SKM-1 treated with dmso at 0.1 percent for 144 hours (cell line): ENCODE measurements around the gene GLG1.

Source experiments
- DNase-seq: peaks from one replicate; lab custom pipeline; 2025; ENCODE audit not compliant: unreplicated experiment; lab: John Stamatoyannopoulos, UW

Gene GLG1

DNA sequence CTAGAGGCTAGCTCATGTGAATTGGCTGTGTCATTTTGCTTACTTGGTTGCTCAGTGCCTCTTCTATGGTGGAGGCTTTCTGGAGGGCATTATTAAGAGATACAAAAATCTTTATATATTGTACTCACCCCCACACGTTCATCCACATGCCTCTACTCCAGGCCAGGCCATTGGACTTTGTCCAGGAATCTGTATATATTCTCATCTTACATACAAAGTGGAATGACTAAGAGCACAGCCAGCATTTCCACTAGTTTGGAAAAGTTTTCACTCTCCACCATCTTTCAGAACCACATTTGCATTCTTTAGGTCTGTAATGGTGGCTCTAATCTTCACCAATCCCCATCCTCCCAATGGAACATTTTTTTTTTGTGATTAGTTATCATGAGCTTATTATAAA, 4.8 kb upstream of the GLG1 start:
- DNase-seq: no peak

DNA sequence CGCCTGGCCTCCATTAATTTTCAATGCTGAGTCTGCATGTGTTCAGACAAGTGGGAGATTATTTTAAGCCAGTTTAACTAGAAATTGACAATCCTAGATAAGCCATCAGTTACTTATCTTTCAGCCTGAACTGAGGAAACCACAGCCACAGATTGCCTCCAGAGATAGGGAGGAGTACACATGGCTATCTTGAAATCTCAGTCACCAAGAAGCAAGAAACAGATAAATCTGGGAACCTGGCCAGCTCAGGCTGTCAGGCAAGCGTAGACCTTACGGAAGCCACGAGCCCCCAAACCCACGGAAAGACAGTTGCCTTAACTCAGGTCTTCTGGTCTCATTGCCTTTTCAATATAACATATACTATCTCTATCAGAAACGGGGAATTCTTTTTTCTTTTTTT, 2.0 kb upstream of the GLG1 start:
- DNase-seq: no peak

DNA sequence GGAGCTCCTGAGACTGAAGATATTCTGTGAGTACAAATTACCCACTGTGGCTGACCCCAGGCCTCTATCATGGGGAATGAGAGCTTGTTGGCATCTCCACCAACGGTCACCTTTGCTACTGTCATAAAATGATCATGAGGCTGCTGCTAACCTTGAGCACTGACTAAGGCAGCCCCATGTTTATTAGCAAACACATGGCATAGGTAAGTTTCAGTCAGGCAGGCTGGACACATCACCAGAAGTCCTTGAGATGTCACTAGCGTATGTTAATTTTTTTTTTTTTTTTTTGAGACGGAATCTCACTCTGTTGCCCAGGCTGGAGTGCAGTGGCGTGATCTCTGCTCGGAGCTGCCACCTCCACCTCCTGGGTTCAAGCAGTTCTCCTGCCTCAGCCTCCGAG, 1.5 kb upstream of the GLG1 start:
- DNase-seq: no peak

DNA sequence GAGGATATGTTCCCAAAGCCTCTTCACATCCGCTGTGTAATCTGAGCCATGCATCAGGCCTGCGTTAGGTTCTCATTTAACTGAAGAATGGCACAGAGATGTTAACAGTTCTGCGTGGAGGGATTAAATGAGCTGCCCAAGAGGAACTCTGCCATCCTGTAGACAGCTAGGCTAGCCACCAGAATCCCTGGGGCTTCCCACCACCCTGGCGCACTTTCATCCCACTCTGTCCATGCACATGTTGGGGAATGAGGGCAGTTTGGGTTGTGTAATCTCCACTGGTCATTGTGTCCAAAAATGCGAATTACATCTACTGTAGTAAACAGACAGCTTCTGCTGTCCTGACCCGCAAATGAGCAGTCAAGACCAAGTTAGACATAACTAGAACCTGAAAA, 1.0 kb upstream of the GLG1 start:
- DNase-seq: no peak

DNA sequence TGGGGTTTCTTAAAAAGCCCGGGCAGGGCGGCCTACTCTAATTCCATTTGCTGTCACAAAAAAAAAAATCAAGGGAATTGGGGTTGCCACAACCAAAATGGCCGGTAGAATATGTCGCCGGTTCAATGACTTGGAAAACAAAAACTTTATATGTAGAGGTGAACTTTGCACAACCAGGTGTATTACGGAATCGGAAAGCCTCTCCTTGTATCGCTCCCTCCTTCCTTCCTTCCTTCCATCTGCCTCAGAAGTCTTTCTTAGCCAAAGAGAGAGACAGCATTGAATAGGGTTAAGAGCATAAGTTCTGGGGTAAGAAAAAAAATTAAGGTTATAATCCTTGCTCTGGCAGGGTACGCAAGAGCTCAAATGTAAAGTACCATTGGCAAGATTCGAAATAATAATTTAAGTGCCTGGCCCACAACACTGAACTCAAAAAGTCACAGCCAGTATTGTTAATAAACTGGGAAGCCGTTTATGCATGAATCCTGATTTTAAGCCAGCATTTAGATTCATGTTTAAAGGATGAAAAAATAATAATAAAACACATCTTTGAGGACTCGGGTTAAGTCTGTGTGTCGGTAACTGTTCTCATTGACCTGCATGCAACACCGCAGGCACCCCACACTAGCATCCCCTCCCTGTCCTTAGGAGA, 522 bp upstream of the GLG1 start:
- no peak for DNase-seq

DNA sequence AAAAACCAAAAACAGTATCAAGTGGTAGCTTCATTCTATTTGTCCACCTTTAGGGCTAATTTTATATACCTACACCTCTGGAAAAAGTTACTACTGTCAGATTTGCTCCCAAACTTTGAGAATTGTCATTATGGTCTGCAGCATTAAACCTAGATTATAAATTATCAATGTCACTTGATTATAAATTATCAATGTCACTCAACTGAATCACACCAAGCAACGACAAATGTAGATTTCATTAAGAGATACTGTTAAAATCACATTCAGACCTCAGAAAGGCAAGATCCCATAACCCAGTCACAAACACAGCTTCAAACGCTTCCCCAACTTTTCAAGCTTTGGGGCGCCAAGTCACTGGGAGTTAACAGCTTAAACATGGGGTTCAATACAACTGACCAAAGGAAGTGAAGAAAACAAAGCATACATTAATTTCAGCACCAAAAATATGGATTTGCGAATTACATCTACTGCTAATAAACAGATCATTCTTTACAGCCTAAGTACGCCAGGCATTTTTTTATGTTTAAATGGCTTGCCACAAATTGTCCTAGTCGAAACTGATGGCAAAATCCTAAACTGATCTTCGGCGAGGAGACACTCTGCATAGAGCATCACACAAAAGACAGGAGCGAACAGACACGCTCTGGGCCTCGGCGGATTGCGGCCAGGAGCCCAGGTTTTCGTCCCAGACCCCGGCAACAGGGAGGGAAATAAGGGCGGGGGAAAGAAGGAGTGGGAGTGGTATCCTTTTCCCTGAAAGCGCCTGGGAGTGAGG, 981 bp downstream of the GLG1 start:
- no peak for DNase-seq

DNA sequence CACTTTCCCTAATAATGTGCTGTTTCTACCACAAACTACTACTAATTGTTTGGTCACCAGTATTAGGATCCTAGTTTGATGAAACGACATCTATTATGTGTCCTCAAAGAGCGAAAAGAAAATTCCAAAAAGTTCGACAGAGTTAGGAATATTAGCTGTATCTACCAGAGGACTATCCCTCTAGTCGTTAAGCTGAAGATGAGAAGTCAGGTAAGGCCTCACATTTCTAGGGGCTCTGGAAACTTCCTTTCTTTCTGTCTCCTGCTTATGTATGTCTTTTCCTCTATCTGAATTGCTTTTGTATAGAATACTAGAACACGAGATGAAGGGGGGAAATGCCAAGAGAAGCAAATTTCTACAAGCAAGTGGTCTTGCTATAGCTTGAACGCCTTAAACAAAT, 1.6 kb downstream of the GLG1 start:
- no peak for DNase-seq

DNA sequence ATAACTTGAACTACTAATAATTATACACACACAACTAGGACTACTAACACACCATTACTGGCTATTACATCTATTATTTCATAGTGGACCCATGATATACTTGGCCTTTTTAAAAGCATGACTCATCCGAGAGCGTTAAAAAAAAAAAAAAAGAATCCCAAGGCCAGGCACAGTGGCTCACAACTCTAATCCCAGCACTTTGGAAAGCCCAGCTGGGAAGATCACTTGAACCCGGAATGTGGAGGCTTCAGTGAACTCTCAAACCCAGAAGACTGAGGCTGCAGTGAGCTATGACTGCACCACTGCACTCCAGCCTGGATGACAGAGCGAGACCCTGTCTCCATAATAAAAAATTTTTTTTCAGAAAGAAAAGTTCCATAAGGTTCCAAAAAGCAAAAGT, 3.1 kb downstream of the GLG1 start:
- DNase-seq: no peak

DNA sequence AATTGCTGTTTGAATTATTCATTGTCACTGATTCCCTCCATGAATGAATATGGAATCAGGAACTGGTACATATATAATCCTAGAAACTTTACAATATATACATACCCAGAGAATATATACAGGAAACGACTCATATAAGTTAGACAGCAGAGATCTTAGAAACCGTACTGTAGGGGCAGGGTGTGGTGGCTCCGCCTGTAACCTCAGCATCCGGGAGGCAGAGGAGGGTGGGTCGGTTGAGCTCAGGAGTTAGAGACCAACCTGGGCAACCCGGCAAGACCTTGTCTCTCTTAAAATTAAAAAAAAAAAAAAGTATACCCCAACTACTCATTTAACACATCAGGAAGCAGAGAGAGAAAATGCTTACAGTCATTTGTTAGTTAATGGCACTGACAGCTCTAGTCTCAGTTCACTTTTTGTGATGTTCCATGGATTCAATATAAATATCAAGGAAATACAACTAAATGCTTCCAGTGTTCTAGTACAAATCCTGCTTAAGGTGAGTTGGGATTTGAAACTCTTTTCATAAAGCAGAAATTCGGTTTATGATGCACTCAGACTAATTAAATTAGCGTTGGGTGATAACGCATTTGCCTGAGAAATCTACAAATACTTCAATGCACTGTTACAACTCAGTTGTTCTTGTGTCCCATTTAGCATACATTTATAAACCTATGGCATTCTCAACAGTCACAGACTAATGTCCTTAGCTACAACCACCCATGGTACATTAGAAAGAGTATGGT, 5.6 kb downstream of the GLG1 start:
- no peak for DNase-seq

DNA sequence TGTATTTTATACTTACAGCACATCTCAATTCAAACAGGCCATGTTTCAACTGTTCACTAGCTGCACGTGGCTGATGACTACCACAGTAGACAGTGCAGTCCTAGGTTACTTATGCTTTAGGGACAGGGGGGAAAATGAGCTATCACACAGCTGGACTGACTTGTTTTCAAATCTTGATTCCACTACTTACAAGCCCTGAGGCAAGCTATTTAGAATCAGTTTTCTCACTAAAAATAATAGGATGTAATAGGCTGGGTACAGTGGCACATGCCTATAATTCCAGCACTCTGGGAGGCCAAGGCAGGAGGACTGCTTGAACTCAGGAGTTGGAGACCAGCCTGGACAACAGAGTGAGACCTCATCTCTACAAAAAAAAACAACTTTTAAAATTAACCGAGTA, 10.3 kb downstream of the GLG1 start:
- DNase-seq: no peak

DNA sequence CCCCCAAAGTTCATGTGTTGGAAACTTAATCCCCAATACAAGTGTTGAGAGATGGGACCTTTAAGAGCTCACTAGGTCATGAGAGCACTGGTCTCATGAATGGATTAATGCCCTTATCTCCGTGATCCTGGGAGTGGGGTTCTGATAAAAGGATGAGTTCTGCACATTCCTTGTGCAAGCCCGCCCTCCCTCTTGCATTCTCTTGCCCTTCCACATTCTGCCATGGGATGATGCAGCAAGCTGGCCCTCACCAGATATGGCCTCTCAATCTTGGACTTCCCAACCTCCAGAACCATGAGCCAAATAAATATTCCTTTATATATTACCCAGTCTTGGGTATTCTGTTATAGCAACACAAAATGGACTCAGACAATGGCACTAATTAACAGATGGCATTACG, 14.1 kb downstream of the GLG1 start:
- no peak for DNase-seq

DNA sequence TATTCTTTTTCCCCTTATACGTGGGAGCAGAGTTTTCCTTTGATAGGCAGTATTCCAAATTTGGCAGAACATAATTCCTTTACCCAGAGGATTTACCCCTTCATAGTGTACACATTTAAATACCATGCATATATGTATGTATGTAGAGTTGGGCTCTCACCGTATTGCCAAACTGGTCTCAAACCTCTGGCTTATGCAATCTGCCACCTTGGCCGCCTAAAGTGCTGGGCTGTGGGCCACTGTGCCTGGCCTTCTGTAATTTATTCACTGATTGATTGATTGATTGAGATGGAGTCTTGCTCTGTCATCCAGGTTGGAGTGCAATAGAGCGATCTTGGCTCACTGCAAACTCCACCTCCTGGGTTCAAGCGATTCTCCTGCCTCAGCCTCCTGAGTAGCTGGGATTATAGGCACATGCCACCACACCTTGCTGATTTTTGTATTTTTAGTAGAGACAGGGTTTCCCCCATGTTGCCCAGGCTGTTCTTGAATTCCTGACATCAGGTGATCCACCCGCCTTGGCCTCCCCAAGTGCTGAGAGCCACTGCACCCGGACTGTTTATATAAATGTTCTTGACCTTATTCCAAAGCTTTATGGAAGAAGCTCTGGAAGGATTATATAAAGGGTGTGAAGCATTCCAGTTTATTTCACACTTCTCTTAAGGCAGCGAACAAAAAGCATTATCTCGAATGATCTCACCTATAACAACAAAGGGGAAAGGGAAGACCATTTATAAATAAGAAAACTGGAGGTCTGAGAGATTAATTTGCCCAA, 14.9 kb downstream of the GLG1 start:
- no peak for DNase-seq

DNA sequence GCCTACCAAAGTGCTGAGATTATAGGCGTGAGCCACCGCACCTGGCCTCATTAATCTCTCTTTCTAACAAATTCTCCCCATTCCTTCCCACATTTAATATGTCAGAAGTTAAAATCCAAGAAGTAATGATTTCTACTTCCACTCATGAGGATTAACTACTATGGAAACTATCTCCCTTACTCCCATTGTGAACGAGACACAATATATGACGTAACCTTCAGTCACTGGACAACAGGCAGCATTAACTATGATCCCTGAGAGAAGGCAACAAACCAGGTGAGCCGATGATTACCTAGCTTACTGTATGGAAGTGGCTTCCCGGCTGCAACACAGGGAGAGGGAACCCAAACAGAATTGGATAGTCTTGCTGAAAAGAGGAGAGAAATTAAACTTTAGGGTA, 20.0 kb downstream of the GLG1 start:
- no peak for DNase-seq

DNA sequence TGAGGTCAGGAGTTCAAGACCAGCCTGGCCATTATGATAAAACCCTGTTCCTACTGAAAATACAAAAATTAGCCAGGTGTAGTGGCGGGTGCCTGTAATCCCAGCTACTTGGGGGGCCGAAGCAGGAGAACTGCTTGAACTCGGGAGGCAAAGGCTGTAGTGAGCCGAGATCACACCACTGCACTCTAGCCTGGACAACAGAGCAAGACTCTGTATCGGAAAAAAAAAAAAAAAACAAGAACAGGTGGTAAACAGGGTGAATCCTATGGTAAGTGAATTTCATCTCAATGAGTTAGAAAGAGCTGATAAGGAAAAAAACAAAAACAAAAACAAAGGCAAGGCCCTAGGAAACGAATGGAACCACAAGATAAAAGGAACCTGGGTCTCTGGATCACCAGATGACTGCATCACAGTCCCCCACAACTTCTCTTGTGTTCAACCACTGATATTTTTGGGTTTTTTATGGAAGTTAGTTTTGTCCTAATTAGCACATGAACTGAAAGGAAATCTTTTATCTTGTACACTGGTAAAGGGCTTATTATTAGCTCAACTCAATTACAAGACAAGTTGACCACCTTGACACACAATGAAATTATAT, 21.0 kb downstream of the GLG1 start:
- DNase-seq: no peak

DNA sequence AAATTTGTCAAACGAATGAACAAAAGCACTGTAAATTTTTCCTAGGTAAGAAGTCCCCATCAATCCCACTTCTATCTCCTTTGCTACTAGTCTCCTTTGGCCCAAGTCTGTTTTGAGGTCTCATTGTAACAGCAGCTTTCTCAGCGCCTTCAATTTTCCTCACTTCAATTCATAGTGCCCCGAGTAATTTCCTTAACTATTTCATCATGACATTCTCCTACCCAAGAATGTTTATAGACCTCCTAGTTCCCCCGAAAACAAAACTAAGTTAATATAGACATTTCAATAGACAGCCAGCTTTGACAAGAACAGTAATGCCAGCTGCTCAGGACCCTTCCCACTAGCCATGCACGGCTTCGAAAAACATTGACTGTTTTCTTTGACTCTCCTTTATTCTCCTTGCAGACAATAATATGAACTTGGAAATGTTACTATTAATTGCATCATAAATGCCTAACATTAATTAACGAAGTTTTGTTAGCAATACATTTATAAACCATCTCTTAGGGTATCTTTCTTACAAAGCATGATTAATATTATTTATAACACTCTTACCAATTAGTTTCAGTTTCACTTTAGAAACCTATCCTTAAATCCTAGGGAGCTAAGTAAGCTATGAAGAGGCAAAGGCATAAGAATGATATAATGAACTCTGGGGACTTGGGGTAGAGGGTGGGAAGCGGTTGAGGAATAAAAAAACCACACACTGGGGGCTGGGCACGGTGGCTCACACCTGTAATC, 22.8 kb downstream of the GLG1 start:
- DNase-seq: no peak

DNA sequence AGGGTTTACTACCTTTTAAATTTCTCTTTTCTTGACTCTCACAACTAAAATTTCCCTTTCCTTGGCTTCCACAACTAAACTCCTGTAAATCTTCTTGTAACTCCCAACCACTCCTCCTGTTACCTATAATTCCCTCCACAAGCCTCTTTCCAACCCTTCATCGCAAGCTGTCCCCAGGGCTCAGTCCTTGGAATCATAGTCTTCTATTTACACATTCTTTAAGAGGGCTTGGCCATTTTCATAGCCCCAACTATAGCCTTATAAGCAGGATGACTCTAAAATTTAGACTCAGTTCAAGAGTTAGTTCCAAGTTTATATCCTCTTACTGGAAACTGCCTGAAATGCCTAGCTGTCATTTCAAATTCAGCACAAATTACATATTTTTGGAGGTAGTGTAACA, 23.9 kb downstream of the GLG1 start:
- DNase-seq: no peak

DNA sequence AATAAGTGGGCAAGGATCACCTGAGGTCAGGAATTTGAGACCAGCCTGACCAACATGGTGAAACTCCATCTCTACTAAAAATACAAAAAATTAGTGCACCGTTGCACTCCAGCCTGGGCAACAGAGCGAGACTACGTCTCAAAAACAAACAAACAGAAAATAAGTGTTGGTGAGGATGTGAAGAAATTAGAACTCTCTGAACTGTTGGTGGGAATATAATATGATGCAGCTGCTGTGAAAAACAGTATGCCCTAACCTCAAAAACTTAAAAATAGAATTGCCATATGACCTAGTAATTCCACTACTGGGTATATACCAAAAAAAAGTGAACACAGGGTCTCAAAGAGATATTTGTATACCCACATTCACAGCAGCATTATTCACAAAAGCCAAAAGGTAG, 26.1 kb downstream of the GLG1 start:
- DNase-seq: no peak

DNA sequence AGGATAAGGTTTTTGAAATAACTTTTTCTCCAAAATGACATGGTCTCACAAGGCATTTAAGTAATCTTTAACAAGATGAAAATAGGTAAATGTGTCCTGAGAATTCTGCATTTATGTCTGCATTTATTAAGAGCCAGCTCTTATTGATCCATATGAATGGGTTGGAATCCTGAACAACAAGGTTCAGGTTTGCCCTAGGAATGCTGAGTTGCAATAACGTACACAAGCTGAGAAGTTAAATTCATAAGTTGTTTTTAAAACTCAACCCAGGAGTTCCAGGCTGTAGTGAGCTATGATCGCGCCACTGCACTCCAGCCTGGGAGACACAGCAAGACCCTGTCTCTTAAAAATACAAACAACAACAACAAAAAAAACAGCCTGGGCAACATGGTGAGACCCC, 28.1 kb downstream of the GLG1 start:
- no peak for DNase-seq

DNA sequence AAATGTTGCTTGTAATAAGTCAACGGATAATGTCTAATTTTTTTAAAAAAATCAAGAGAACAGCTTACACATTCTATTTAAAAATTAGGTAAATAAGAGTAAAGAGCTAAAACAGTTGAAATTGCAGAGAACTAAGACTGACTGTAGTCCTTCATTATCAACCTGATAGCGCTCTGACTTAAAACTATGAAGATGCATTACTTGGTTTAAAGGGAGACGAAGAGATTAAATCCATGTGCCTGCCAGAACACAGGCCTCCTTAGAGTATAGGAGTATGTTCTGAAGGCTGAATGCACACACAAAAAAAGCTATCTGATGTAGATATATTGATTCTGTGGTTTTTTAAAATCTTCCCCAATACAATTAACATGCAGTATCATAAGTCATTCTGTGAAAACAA, 28.5 kb downstream of the GLG1 start:
- no peak for DNase-seq

DNA sequence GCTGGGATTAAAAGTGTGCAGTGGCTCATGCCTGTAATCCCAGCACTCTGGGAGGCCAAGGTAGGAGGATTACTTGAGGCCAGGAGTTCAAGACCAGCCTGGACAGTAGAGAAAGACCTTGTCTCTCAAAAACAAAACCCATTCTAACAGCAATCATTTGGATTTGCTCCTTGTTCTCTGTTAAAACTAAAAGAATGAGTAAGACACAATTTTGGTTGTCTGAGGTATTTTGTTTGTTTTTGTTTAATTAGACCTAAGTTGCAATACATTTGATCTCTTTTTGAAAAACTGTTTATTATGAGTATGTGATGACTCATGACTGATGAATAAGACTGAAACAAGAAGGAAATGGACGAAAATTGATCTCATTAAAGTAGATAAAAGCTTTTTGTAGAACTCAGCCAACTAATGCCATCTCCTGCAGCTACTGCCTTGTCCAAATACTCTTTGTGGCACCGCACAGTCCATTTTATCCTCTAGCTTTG, 29.0 kb downstream of the GLG1 start:
- no peak for DNase-seq
